GM12878 (cell line): Measurements from ENCODE around the gene HERPUD2. TPM values are rescaled to one million over a fixed set of nuclear protein-coding genes. Genes with fewer than 3 reads are reported as not detected.

Experiments
- ATAC-seq: fragments of 200-7000 bp; cut with Tn5 transposase; 3 replicates; pipeline ENCODE4 v1.9.1; 2020; ENCODE audit warnings: mild to moderate bottlenecking, moderate library complexity
- BruUV-seq: library from RNA; stranded (reverse); fragments of 400-500 nt; replicated peaks from 2 replicates; lab custom pipeline; 2021; lab: Mats Ljungman, UMichigan
- CTCF ChIA-PET: fragments of 300-600 bp; sonication (Branson Sonifier 250); formaldehyde crosslinking; extraction: SDS; loops from one replicate; lab custom pipeline; 2021; ENCODE audit warnings: inconsistent platforms; lab: Yijun Ruan, JAX
- POLR2A ChIA-PET: fragments of 350-600 bp; formaldehyde crosslinking; extraction: SDS; loops from one replicate; lab custom pipeline; 2021; ENCODE audit warnings: inconsistent platforms; lab: Charles Lee
- RAD21 ChIA-PET: fragments of 300-600 bp; sonication (Branson Sonifier 250); formaldehyde crosslinking; loops from one replicate; lab custom pipeline; 2023; ENCODE audit warnings: antibody characterized with exemption; ENCODE audit not compliant: unreplicated experiment; lab: Charles Lee
- SMC1A ChIA-PET: fragments of 300-600 bp; sonication (Branson Sonifier 250); formaldehyde crosslinking; loops from one replicate; lab custom pipeline; 2023; ENCODE audit not compliant: unreplicated experiment, uncharacterized antibody; lab: Charles Lee
- DNase-seq: peaks from one replicate; pipeline ENCODE4 v3.0.0-alpha.2; 2011; ENCODE audit warnings: low read depth, low spot score
- FAIRE-seq: peaks from 3 replicates; lab custom pipeline; 2011; peaks lifted over from hg19 to GRCh38; lab: Jason Lieb, UNC
- H2AFZ ChIP-seq: 2 replicates; pipeline ENCODE4 v1.6.0; 2011; ENCODE audit warnings: low read depth, low read length, control low read depth; ENCODE audit not compliant: control insufficient read depth
- H3K27ac ChIP-seq: 2 replicates; pipeline ENCODE4 v1.5.1; 2011; ENCODE audit warnings: control low read depth; ENCODE audit not compliant: control insufficient read depth, insufficient read depth
- H3K27me3 ChIP-seq, 2 experiments: replicated peaks in 1 of 2; 2 replicates each; pipeline versions ENCODE4 v1.6.0 to v1.6.1; 2011; ENCODE audit warnings: low read length in 1 of 2; ENCODE audit not compliant: control insufficient read depth in 2 of 2, insufficient read depth in 2 of 2
- H3K36me3 ChIP-seq, 2 experiments: 2 replicates each; pipeline ENCODE4 v1.5.1; 2011; ENCODE audit warnings: low read length in 1 of 2; ENCODE audit not compliant: control insufficient read depth in 2 of 2, insufficient read depth in 2 of 2
- H3K4me1 ChIP-seq: 2 replicates; pipeline ENCODE4 v1.6.1; 2011; ENCODE audit warnings: mild to moderate bottlenecking, low read length, moderate library complexity, mixed read lengths; ENCODE audit not compliant: control insufficient read depth, insufficient read depth
- H3K4me2 ChIP-seq: 2 replicates; pipeline ENCODE4 v1.6.0; 2011; ENCODE audit warnings: control low read depth; ENCODE audit not compliant: control insufficient read depth, insufficient read depth
- H3K4me3 ChIP-seq: fragments of 200-600 bp; sonication (generic); 2 replicates; pipeline ENCODE4 v1.5.1; 2016
- H3K79me2 ChIP-seq: 2 replicates; pipeline ENCODE4 v1.6.0; 2011; ENCODE audit warnings: low read length; ENCODE audit not compliant: control insufficient read depth, insufficient read depth
- H3K9ac ChIP-seq: 2 replicates; pipeline ENCODE4 v1.8.0; 2011; ENCODE audit warnings: low read length, control low read depth, mixed read lengths; ENCODE audit not compliant: control insufficient read depth, insufficient read depth
- H3K9me3 ChIP-seq: replicated peaks from 3 replicates; pipeline ENCODE4 v1.5.1; 2011; ENCODE audit warnings: mild to moderate bottlenecking, low read length; ENCODE audit not compliant: control insufficient read depth, insufficient read depth
- H4K20me1 ChIP-seq: 2 replicates; pipeline ENCODE4 v1.6.0; 2011; ENCODE audit not compliant: control insufficient read depth, insufficient read depth
- E4F1 ChIP-seq: fragments of 450-650 bp; IDR thresholded peaks from 2 replicates; pipeline ENCODE4 v1.6.1; 2018; ENCODE audit warnings: borderline replicate concordance, mild to moderate bottlenecking; ENCODE audit not compliant: partially characterized antibody
- EP300 ChIP-seq, 2 experiments: fragments of 150-350 bp in 1 of 2; IDR thresholded peaks; 2 replicates each; pipeline ENCODE4 v1.6.1; 2011 to 2012; ENCODE audit warnings: low read depth in 2 of 2, low read length in 2 of 2, borderline replicate concordance in 1 of 2, improper control_type of control experiment in 1 of 2, inconsistent platforms in 1 of 2; ENCODE audit not compliant: control insufficient read depth in 1 of 2
- EZH2 ChIP-seq: IDR thresholded peaks from 2 replicates; pipeline ENCODE4 v1.6.1; 2012; ENCODE audit warnings: low read depth, mild to moderate bottlenecking, control low read depth, inconsistent platforms, low read length, borderline replicate concordance; ENCODE audit not compliant: control insufficient read depth
- IKZF1 ChIP-seq: fragments of 450-650 bp; conservative IDR thresholded peaks from 2 replicates; pipeline ENCODE4 v1.6.1; 2017; ENCODE audit warnings: antibody characterized with exemption, mild to moderate bottlenecking
- RCOR1 ChIP-seq: conservative IDR thresholded peaks from 2 replicates; pipeline ENCODE4 v1.6.1; 2012; ENCODE audit warnings: low read depth, low read length, improper control_type of control experiment
- RUNX3 ChIP-seq: IDR thresholded peaks from 2 replicates; pipeline ENCODE4 v1.6.1; 2012; ENCODE audit warnings: low read length, inconsistent platforms
- SMAD5 ChIP-seq: IDR thresholded peaks from 2 replicates; pipeline ENCODE4 v1.6.1; 2016; ENCODE audit warnings: antibody characterized with exemption, low read depth
- WGBS: methylation state at CpG from one replicate; pipeline ENCODE4 v1.1.6; 2016; ENCODE audit warnings: low lambda C conversion rate; ENCODE audit not compliant: insufficient replicate concordance, insufficient coverage; ENCODE audit errors: missing lambda C conversion rate; 5-methylcytosine and 5-hydroxymethylcytosine counted together
- in situ Hi-C: fragments of 300-500 bp; cut with MboI; formaldehyde crosslinking; loops from 9 replicates; pipeline ENCODE4 v1.14.3; 2018; ENCODE audit warnings: mixed read lengths
- intact Hi-C: fragments of 100-400 bp; cut with micrococcal nuclease; formaldehyde crosslinking; loops from one replicate; pipeline ENCODE4 v1.14.2; 2022; ENCODE audit not compliant: unreplicated experiment
- polyA plus RNA-seq, 11 experiments: library from polyadenylated mRNA; depleted of rRNA in 4 of 11; unstranded in 6 of 11; stranded (reverse) in 5 of 11; fragments of >200 nt; fragmentation: Nextera tagmentation in 4 of 11; fragmentation: Illumina TruSeq in 1 of 11; extraction: Ambion mirVana in 4 of 11; extraction: Trizol in 1 of 11; gene quantifications; 1 replicate in 1 of 11; 2 replicates in 10 of 11; pipeline versions ENCODE4 v1.2.1 to v1.2.3, GENCODE V29; 2011 to 2016; ENCODE audit warnings: inconsistent platforms in 2 of 11, missing spikeins in 2 of 11, low read depth in 1 of 11
- total RNA-seq, 4 experiments: library from RNA; depleted of rRNA in 3 of 4; stranded (reverse); fragments of >200 nt in 3 of 4; fragmentation: Illumina TruSeq in 1 of 4; extraction: Trizol in 1 of 4; gene quantifications; 2 replicates each; pipeline versions ENCODE4 v1.2.1 to v1.2.3, GENCODE V29; 2013 to 2021

HERPUD2 gene
- total and polyA plus RNA-seq, 10 of the 15 experiments (the other 5 are each of a cell fraction or from before 2014, with no cell fraction given): 4.7 to 69.6 (median 13.9) TPM

GRCh38 chr7:35599645-35600044 is 95.3 kb downstream of the HERPUD2 start:
- Histone ChIP-seq H3K4me1 (no peaks in the 10 kb centered on the region), H3K27ac (no peak overlapping the region), H3K9ac (no peak overlapping the region), H3K36me3 (no peaks in the 10 kb centered on the region), H3K9me3 (no peaks in the 10 kb centered on the region), H4K20me1 (no peaks in the 10 kb centered on the region), H3K27me3 (no peaks in the 10 kb centered on the region; a peak in 1 of 4 replicates), H3K4me3 (no peak overlapping the region), H3K4me2 (no peak overlapping the region), H2AFZ (no peak overlapping the region), H3K79me2 (no peaks in the 10 kb centered on the region)
- no TSS peak for BruUV-seq
- FAIRE-seq (no peak), DNase-seq (no peak), ATAC-seq (no peak)
- SMC1A ChIA-PET: interaction anchor here (1.2 to 1.3 kb wide), 2 partner anchors 8 to 24 kb away, joined by 3 read pairs; no protein-coding TSS in a partner anchor
- CTCF ChIA-PET: interaction anchor here (0.8 to 1.5 kb wide), 2 partner anchors 9 to 19 kb away, joined by 3 read pairs; no protein-coding TSS in a partner anchor
- in situ Hi-C loops: no loop called here
- intact Hi-C loops: no loop called here
- no peak for TF ChIP-seq RCOR1
- no peak for TF ChIP-seq EZH2
- TF ChIP-seq E4F1: no peak
- no peak for TF ChIP-seq IKZF1
- TF ChIP-seq RUNX3: no peak
- no peak for TF ChIP-seq EP300 (IDR thresholded peaks at IDR 0.05; ENCODE audit: borderline replicate concordance in 1 of 2, control insufficient read depth in 1 of 2, low read depth in 2 of 2, low read length in 2 of 2)
- no peak for TF ChIP-seq SMAD5
- RAD21 ChIA-PET: interaction anchor here (1.1 kb wide), 1 partner anchor 55 kb away, joined by 3 read pairs; no protein-coding TSS in a partner anchor
- POLR2A ChIA-PET: no interaction called here
- 38% methylated on average over 1 of the region's 1 CpG for WGBS
